PC-9 (cell line): Measurements from ENCODE around the gene GPC5.

ENCODE experiments used
- EZH2 ChIP-seq: fragments of 200-600 bp; sonication (generic); IDR thresholded peaks from 2 replicates; pipeline ENCODE4 v1.8.0; 2017; ENCODE audit warnings: antibody characterized with exemption, low read depth
- TF ChIP-seq, protein P1 (sequence below): fragments of 200-600 bp; sonication (generic); conservative IDR thresholded peaks from 2 replicates; pipeline ENCODE4 v1.6.1; 2017; ENCODE audit warnings: mixed run types, antibody characterized with exemption, mild to moderate bottlenecking, moderate library complexity

DNA sequence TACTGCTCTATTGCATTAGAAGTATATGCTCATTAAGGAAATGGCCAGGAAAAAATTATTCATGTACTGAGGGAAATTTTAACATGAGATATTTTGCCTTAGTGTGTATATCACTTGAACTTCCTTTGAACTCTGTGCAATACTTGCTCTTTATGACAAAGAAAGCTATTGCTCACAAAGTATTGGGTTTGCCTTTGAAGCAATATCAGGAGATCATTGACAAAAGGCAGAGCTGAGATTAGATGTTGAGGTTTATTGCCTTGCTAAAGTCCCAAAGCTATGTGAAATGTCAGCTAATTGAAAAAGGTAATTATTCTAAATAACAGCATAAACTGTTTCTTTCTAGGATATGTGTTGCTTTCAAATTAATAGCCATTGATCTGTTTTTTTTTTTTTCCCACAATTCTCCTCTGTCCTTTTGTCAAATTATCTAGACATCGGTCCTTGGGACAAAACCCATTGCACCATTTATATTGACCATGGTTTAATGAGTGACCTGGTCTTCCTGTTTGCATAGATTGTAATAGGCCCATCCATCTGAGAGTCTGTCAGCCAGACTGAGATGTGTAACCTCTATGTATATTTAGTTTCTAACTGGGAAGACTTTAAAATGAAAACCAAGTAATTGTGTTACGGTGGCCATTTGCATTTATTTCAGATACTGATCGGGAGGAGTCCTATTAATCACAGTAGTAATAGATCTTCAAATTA is 1075.5 kb downstream of the GPC5 start:
- no peak for TF ChIP-seq EZH2
- TF ChIP-seq, protein P1, sequence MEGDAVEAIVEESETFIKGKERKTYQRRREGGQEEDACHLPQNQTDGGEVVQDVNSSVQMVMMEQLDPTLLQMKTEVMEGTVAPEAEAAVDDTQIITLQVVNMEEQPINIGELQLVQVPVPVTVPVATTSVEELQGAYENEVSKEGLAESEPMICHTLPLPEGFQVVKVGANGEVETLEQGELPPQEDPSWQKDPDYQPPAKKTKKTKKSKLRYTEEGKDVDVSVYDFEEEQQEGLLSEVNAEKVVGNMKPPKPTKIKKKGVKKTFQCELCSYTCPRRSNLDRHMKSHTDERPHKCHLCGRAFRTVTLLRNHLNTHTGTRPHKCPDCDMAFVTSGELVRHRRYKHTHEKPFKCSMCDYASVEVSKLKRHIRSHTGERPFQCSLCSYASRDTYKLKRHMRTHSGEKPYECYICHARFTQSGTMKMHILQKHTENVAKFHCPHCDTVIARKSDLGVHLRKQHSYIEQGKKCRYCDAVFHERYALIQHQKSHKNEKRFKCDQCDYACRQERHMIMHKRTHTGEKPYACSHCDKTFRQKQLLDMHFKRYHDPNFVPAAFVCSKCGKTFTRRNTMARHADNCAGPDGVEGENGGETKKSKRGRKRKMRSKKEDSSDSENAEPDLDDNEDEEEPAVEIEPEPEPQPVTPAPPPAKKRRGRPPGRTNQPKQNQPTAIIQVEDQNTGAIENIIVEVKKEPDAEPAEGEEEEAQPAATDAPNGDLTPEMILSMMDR = no peak
